ENCODE measurements around the gene UGT2B11.
"Not testable (repeated sequence)": the region's sequence is repeated elsewhere in the genome, so short reads cannot be mapped to it uniquely, and the experiment has no call there.

The UGT2B11 gene

GRCh38 chr4:69169171-69169570 lies 45.4 kb downstream of the UGT2B11 start:
- not testable (repeated sequence) for DNase-seq (ENCODE audit: low spot score)

- no peak for DNase-seq (ENCODE audit: low spot score)
Measured at GRCh38 chr4:69167300-69167699, 47.2 kb downstream of the UGT2B11 start.

GRCh38 chr4:69166376-69166775 lies 48.2 kb downstream of the UGT2B11 start:
- DNase-seq (ENCODE audit: low spot score) = not testable (repeated sequence)

- not testable (repeated sequence) for DNase-seq (ENCODE audit: low spot score)
Measured at GRCh38 chr4:69165707-69166106, 48.8 kb downstream of the UGT2B11 start.

GRCh38 chr4:69156913-69157312 lies 57.6 kb downstream of the UGT2B11 start:
- DNase-seq (ENCODE audit: low spot score) = no peak

GRCh38 chr4:69154021-69154420 lies 60.5 kb downstream of the UGT2B11 start:
- DNase-seq (ENCODE audit: low spot score) = no peak
